Neuronal stem cell (in vitro differentiated cells): Measurements from ENCODE around the gene MYL10.

Experiments used
- DNase-seq: peaks from one replicate; pipeline ENCODE4 v3.0.0-alpha.2; 2013; ENCODE audit warnings: low spot score
- H2AFZ ChIP-seq: one replicate; pipeline ENCODE4 v1.6.1; 2013; ENCODE audit warnings: mild to moderate bottlenecking, low read length, inconsistent platforms
- H2AK5ac ChIP-seq: 2 replicates; pipeline ENCODE4 v1.6.1; 2013; ENCODE audit warnings: low read depth, mild to moderate bottlenecking, inconsistent platforms, low read length, moderate library complexity, mixed read lengths
- H2BK120ac ChIP-seq: 2 replicates; pipeline ENCODE4 v1.6.1; 2013; ENCODE audit warnings: low read depth, mild to moderate bottlenecking, inconsistent platforms, low read length, moderate library complexity, mixed read lengths
- H2BK12ac ChIP-seq: one replicate; pipeline ENCODE4 v1.6.1; 2013; ENCODE audit warnings: low read length, inconsistent platforms
- H2BK15ac ChIP-seq: 2 replicates; pipeline ENCODE4 v1.6.1; 2013; ENCODE audit warnings: mild to moderate bottlenecking, low read length, inconsistent platforms, mixed read lengths
- H2BK5ac ChIP-seq: one replicate; pipeline ENCODE4 v1.6.1; 2013; ENCODE audit warnings: inconsistent platforms, mild to moderate bottlenecking, low read length, moderate library complexity
- H3K14ac ChIP-seq: one replicate; pipeline ENCODE4 v1.6.1; 2013; ENCODE audit warnings: low read length, inconsistent platforms
- H3K18ac ChIP-seq: 2 replicates; pipeline ENCODE4 v1.6.1; 2013; ENCODE audit warnings: low read length, inconsistent platforms
- H3K23ac ChIP-seq: 2 replicates; pipeline ENCODE4 v1.6.1; 2013; ENCODE audit warnings: low read depth, mild to moderate bottlenecking, mixed read lengths, low read length, inconsistent platforms; ENCODE audit not compliant: poor library complexity
- H3K27ac ChIP-seq: replicated peaks from 3 replicates; pipeline ENCODE4 v1.5.1; 2013; ENCODE audit warnings: low read length, inconsistent platforms
- H3K27me3 ChIP-seq, 3 experiments: 2 replicates each; pipeline ENCODE4 v1.6.1; 2013; ENCODE audit warnings: low read length in 3 of 3, mild to moderate bottlenecking in 2 of 3, inconsistent platforms in 1 of 3, low read depth in 1 of 3, mixed read lengths in 1 of 3, moderate library complexity in 1 of 3; ENCODE audit not compliant: control insufficient read depth in 3 of 3, insufficient read depth in 3 of 3
- H3K36me3 ChIP-seq, 2 donors: replicated peaks in 1 of 2; 2 replicates each; pipeline ENCODE4 v1.6.1; 2013; ENCODE audit warnings: low read length in 2 of 2; ENCODE audit not compliant: control insufficient read depth in 2 of 2, insufficient read depth in 2 of 2
- H3K4ac ChIP-seq: 2 replicates; pipeline ENCODE4 v1.6.1; 2013; ENCODE audit warnings: inconsistent platforms, mild to moderate bottlenecking, low read length, moderate library complexity
- H3K4me1 ChIP-seq, 2 donors: 1 replicate in 1 of 2; 2 replicates in 1 of 2; pipeline ENCODE4 v1.6.1; 2013; ENCODE audit warnings: low read length in 2 of 2, low read depth in 1 of 2; ENCODE audit not compliant: control insufficient read depth in 2 of 2, insufficient read depth in 1 of 2
- H3K4me2 ChIP-seq: one replicate; pipeline ENCODE4 v1.6.1; 2013; ENCODE audit warnings: mild to moderate bottlenecking, low read length, inconsistent platforms; ENCODE audit not compliant: insufficient read depth, poor library complexity, severe bottlenecking
- H3K4me3 ChIP-seq, 2 donors: 2 replicates each; pipeline ENCODE4 v1.5.1; 2013; ENCODE audit warnings: low read length in 2 of 2, mild to moderate bottlenecking in 2 of 2, inconsistent platforms in 1 of 2, moderate library complexity in 1 of 2
- H3K79me1 ChIP-seq: one replicate; pipeline ENCODE4 v1.6.1; 2013; ENCODE audit warnings: low read depth, mild to moderate bottlenecking, inconsistent platforms, low read length, moderate library complexity
- H3K9ac ChIP-seq: one replicate; pipeline ENCODE4 v1.6.1; 2013; ENCODE audit warnings: mild to moderate bottlenecking, low read depth, low read length, inconsistent platforms; ENCODE audit not compliant: poor library complexity
- H3K9me3 ChIP-seq, 2 donors: replicated peaks in 1 of 2; 2 replicates each; pipeline versions ENCODE3 to v1.6.1; 2013; ENCODE audit warnings: low read length in 2 of 2, mild to moderate bottlenecking in 2 of 2, inconsistent platforms in 1 of 2, low read depth in 1 of 2, mixed read lengths in 1 of 2, moderate library complexity in 1 of 2; ENCODE audit not compliant: control insufficient read depth in 2 of 2, insufficient read depth in 1 of 2
- H4K8ac ChIP-seq: one replicate; pipeline ENCODE4 v1.6.1; 2013; ENCODE audit warnings: low read depth, mild to moderate bottlenecking, inconsistent platforms, low read length, moderate library complexity
- H4K91ac ChIP-seq: one replicate; pipeline ENCODE4 v1.6.1; 2013; ENCODE audit warnings: low read length, low read depth, mild to moderate bottlenecking, inconsistent platforms; ENCODE audit not compliant: poor library complexity
- WGBS, 2 donors: extraction: QIAGEN DNeasy Blood & Tissue Kit; methylation state at CpG; one replicate each; pipeline ENCODE4 v1.1.7; 2013; ENCODE audit warnings: missing lambda C conversion rate in 2 of 2, mixed read lengths in 1 of 2; ENCODE audit not compliant: insufficient read length in 2 of 2, insufficient replicate concordance in 1 of 2; ENCODE audit errors: extremely low coverage in 2 of 2; 5-methylcytosine and 5-hydroxymethylcytosine counted together

Gene MYL10

GRCh38 chr7:101598422-101598985, 30.6 kb downstream of the MYL10 start:
- H3K4me1 ChIP-seq: peaks cover 0 to 6% of the 10 kb centered on the region in 2 donors
- H4K8ac ChIP-seq: no peak overlapping the region
- no peaks in the 10 kb centered on the region for H3K36me3 ChIP-seq
- H3K4ac ChIP-seq: no peak overlapping the region
- H3K4me3 ChIP-seq: no peak overlapping the region
- no peak overlapping the region for H2BK5ac ChIP-seq
- no CpG with 5 or more reads among the region's 18 CpGs for WGBS, 2 donors
- H3K18ac ChIP-seq: peak overlapping the region; percentile 1
- H2AK5ac ChIP-seq: peak overlapping the region; percentile 84
- H2BK12ac ChIP-seq: no peak overlapping the region
- H2BK15ac ChIP-seq: no peak overlapping the region
- no peak for DNase-seq
- H3K14ac ChIP-seq: no peak overlapping the region
- H2AFZ ChIP-seq: peak overlapping the region; percentile 33
- H3K9ac ChIP-seq: no peak overlapping the region
- H3K4me2 ChIP-seq: no peak overlapping the region
- H4K91ac ChIP-seq: no peak overlapping the region
- no peak overlapping the region for H3K23ac ChIP-seq
- no peak overlapping the region for H2BK120ac ChIP-seq
- H3K27ac ChIP-seq: no peak overlapping the region
- no peaks in the 10 kb centered on the region for H3K79me1 ChIP-seq
- H3K9me3 ChIP-seq: no peaks in the 10 kb centered on the region
- H3K27me3 ChIP-seq: peaks cover 0 to 17% (median 0%) of the 10 kb centered on the region in 3 experiments

- H2BK5ac ChIP-seq: no peak overlapping the region
- H3K18ac ChIP-seq: no peak overlapping the region
- H2BK120ac ChIP-seq: no peak overlapping the region
- H3K4me1 ChIP-seq: peaks cover 0 to 4% of the 10 kb centered on the region in 2 donors
- no peak overlapping the region for H3K27ac ChIP-seq
- WGBS, 2 donors: no CpG with 5 or more reads among the region's 6 CpGs
- H3K79me1 ChIP-seq: no peaks in the 10 kb centered on the region
- H3K27me3 ChIP-seq: peaks cover 0 to 17% (median 0%) of the 10 kb centered on the region in 3 experiments
- H3K23ac ChIP-seq: no peak overlapping the region
- no peak overlapping the region for H2BK15ac ChIP-seq
- H4K91ac ChIP-seq: no peak overlapping the region
- no peak overlapping the region for H3K4me2 ChIP-seq
- H2BK12ac ChIP-seq: no peak overlapping the region
- no peaks in the 10 kb centered on the region for H3K36me3 ChIP-seq
- no peak overlapping the region for H3K9ac ChIP-seq
- no peak overlapping the region for H2AFZ ChIP-seq
- H3K14ac ChIP-seq: no peak overlapping the region
- H4K8ac ChIP-seq: no peak overlapping the region
- H3K4me3 ChIP-seq: no peak overlapping the region
- no peak for DNase-seq
- peak overlapping the region; percentile 84 for H2AK5ac ChIP-seq
- H3K9me3 ChIP-seq: no peaks in the 10 kb centered on the region
- no peak overlapping the region for H3K4ac ChIP-seq
Measured at GRCh38 chr7:101597941-101598340, 31.2 kb downstream of the MYL10 start.

- peaks cover 0 to 17% (median 1%) of the 10 kb centered on the region in 3 experiments for H3K27me3 ChIP-seq
- no CpG with 5 or more reads among the region's 1 CpG for WGBS, 2 donors
Measured at GRCh38 chr7:101596898-101597297, 32.2 kb downstream of the MYL10 start.

GRCh38 chr7:101595766-101596537, 33.1 kb downstream of the MYL10 start:
- no CpG with 5 or more reads among the region's 4 CpGs for WGBS, 2 donors
- no peak for DNase-seq
- Histone ChIP-seq H3K9me3 (no peaks in the 10 kb centered on the region), H3K27ac (no peak overlapping the region), H3K4me3 (no peak overlapping the region), H3K18ac (no peak overlapping the region), H3K4me1 (no peaks in the 10 kb centered on the region), H4K8ac (no peak overlapping the region), H3K23ac (no peak overlapping the region), H3K14ac (no peak overlapping the region), H3K27me3 (peaks cover 0 to 9% (median 1%) of the 10 kb centered on the region in 3 experiments), H3K79me1 (no peaks in the 10 kb centered on the region), H2AK5ac (no peak overlapping the region), H3K9ac (no peak overlapping the region), H3K4me2 (no peak overlapping the region), H4K91ac (no peak overlapping the region), H2AFZ (no peak overlapping the region), H2BK15ac (no peak overlapping the region), H2BK5ac (no peak overlapping the region), H3K4ac (no peak overlapping the region), H3K36me3 (no peaks in the 10 kb centered on the region), H2BK12ac (no peak overlapping the region), H2BK120ac (no peak overlapping the region)

More at GRCh38 chr7:101596898-101597297, 32.2 kb downstream of the MYL10 start:
- Histone ChIP-seq H3K18ac (no peak overlapping the region), H4K91ac (no peak overlapping the region), H3K4me3 (no peak overlapping the region), H3K4me2 (no peak overlapping the region), H2BK15ac (no peak overlapping the region), H3K4ac (no peak overlapping the region), H2BK12ac (no peak overlapping the region), H3K9me3 (no peaks in the 10 kb centered on the region), H3K4me1 (no peaks in the 10 kb centered on the region), H3K14ac (no peak overlapping the region), H2BK5ac (no peak overlapping the region), H4K8ac (no peak overlapping the region), H2AFZ (no peak overlapping the region), H3K27ac (no peak overlapping the region), H3K79me1 (no peaks in the 10 kb centered on the region), H3K23ac (no peak overlapping the region), H2AK5ac (no peak overlapping the region), H3K36me3 (no peaks in the 10 kb centered on the region), H2BK120ac (no peak overlapping the region), H3K9ac (no peak overlapping the region)
- DNase-seq: no peak
